Stimulated activated CD8-positive, alpha-beta memory T cell treated with anti-CD3 and anti-CD28 coated beads, Interleukin-7, amount 100 ng/mL, for 4 hours (primary cell): ENCODE measurements around the gene DEFB125.
"Not testable (repeated sequence)": the region's sequence is repeated elsewhere in the genome, so short reads cannot be mapped to it uniquely, and the experiment has no call there.

Experiments
- DNase-seq, 2 donors: peaks; one replicate each; pipeline ENCODE4 v3.0.0-alpha.2; 2020; ENCODE audit warnings: low read depth in 2 of 2

Gene DEFB125

GRCh38 chr20:87401-87800 is at the start of gene DEFB125:
Gene DEFB125, plus strand, starts transcription at chr20:87672. Its CDS starts 38 bp downstream, at chr20:87710.
- no peak for DNase-seq

GRCh38 chr20:60035-60918 is 27.2 kb upstream of the DEFB125 start:
- no peak for DNase-seq

- no peak for DNase-seq
Observed at GRCh38 chr20:61230-61629, 26.2 kb upstream of the DEFB125 start.

- DNase-seq = no peak
Observed at GRCh38 chr20:61757-62156, 25.7 kb upstream of the DEFB125 start.

- no peak for DNase-seq
Observed at GRCh38 chr20:62487-62886, 25.0 kb upstream of the DEFB125 start.

GRCh38 chr20:64026-64603 is 23.4 kb upstream of the DEFB125 start:
- DNase-seq = no peak

GRCh38 chr20:64766-65322 is 22.6 kb upstream of the DEFB125 start:
- no peak for DNase-seq

- no peak for DNase-seq
Observed at GRCh38 chr20:77231-77630, 10.2 kb upstream of the DEFB125 start.

GRCh38 chr20:78338-78737 is 9.1 kb upstream of the DEFB125 start:
- no peak for DNase-seq

- no peak for DNase-seq
Observed at GRCh38 chr20:79565-79964, 7.9 kb upstream of the DEFB125 start.

- no peak for DNase-seq
Observed at GRCh38 chr20:90651-91050, 3.2 kb downstream of the DEFB125 start.

- no peak for DNase-seq
Observed at GRCh38 chr20:93641-94040, 6.2 kb downstream of the DEFB125 start.

GRCh38 chr20:95215-95614 is 7.7 kb downstream of the DEFB125 start:
- no peak for DNase-seq

- DNase-seq = not testable (repeated sequence)
Observed at GRCh38 chr20:97691-98090, 10.2 kb downstream of the DEFB125 start.

GRCh38 chr20:101975-102374 is 14.5 kb downstream of the DEFB125 start:
- DNase-seq = no peak

- DNase-seq = no peak
Observed at GRCh38 chr20:103456-103855, 16.0 kb downstream of the DEFB125 start.

- no peak for DNase-seq
Observed at GRCh38 chr20:112396-112795, 24.9 kb downstream of the DEFB125 start.

GRCh38 chr20:117518-117917 is 30.0 kb downstream of the DEFB125 start:
- DNase-seq = no peak

GRCh38 chr20:129786-130323 is 42.4 kb downstream of the DEFB125 start:
- DNase-seq = not testable (repeated sequence)

- no peak for DNase-seq
Observed at GRCh38 chr20:137668-138490, 50.4 kb downstream of the DEFB125 start.

GRCh38 chr20:142290-142689 is 54.8 kb downstream of the DEFB125 start, which contains the start of gene DEFB126:
Gene DEFB126, plus strand, starts transcription at chr20:142590. Its CDS starts 39 bp downstream, at chr20:142629.
- no peak for DNase-seq

- no peak for DNase-seq
Observed at GRCh38 chr20:145877-146276, 58.4 kb downstream of the DEFB125 start.
